HEK293T (cell line): ENCODE results near the gene EXD1.

Source experiments
- FOXA1 ChIP-seq: fragments of 450-650 bp; IDR thresholded peaks from 2 replicates; pipeline ENCODE4 v1.6.1; 2016; ENCODE audit warnings: mild to moderate bottlenecking
- HDGF ChIP-seq: fragments of 450-650 bp; IDR thresholded peaks from 2 replicates; pipeline ENCODE4 v1.6.1; 2017; ENCODE audit warnings: antibody characterized with exemption, borderline replicate concordance

DNA sequence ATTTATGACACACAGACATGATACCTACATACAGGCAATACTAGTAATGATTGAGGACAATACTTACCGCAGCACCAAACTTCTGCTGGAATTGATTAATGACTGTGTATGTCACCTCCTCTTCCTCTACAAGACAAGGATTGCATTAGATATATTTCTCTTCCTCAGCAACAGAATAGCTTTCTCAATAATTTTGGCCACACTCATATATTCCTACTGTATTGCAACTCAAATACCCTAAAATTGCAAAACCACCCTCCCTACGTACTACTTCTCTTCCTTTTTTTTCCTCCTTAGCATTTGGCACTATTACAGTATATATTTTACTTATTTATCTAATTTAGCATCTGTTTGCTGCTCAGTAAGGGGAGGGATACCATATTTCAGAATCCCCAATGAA is 14.8 kb downstream of the EXD1 start:
- no peak for TF ChIP-seq FOXA1
- TF ChIP-seq HDGF = no peak
